H1 (cell line): Measurements from ENCODE around the gene POTEM. TPM values are rescaled to one million over a fixed set of nuclear protein-coding genes. Genes with fewer than 3 reads are reported as not detected.
"Not testable (repeated sequence)": the region's sequence is repeated elsewhere in the genome, so short reads cannot be mapped to it uniquely, and the experiment has no call there.

Experiments
- CTCF ChIA-PET: fragments of 300-600 bp; sonication (Branson Sonifier 250); formaldehyde crosslinking; loops from one replicate; lab custom pipeline; 2021; ENCODE audit not compliant: partially characterized antibody; lab: Charles Lee
- POLR2A ChIA-PET: fragments of 300-600 bp; sonication (Branson Sonifier 250); formaldehyde crosslinking; loops from one replicate; lab custom pipeline; 2021; ENCODE audit warnings: inconsistent platforms; ENCODE audit not compliant: partially characterized antibody; lab: Charles Lee
- DNase-seq, 2 experiments: peaks; one replicate each; pipeline versions ENCODE4 v3.0.0 to v3.0.0-alpha.2; 2010 to 2022; ENCODE audit warnings: low spot score in 2 of 2, low read depth in 1 of 2, mixed read lengths in 1 of 2
- FAIRE-seq: peaks from 2 replicates; lab custom pipeline; 2011; peaks lifted over from hg19 to GRCh38; lab: Jason Lieb, UNC
- H2AFZ ChIP-seq: 2 replicates; pipeline ENCODE4 v1.8.1; 2012; ENCODE audit warnings: low read length, inconsistent platforms
- H2AK5ac ChIP-seq: 2 replicates; pipeline ENCODE4 v1.6.1; 2013; ENCODE audit warnings: low read depth, low read length
- H2BK120ac ChIP-seq: replicated peaks from 2 replicates; pipeline ENCODE3; 2013; ENCODE audit warnings: low read depth, low read length, inconsistent platforms
- H2BK12ac ChIP-seq: 2 replicates; pipeline ENCODE4 v1.6.1; 2013; ENCODE audit warnings: low read depth, low read length
- H2BK15ac ChIP-seq: 2 replicates; pipeline ENCODE4 v1.6.1; 2013; ENCODE audit warnings: low read length
- H2BK20ac ChIP-seq: 2 replicates; pipeline ENCODE4 v1.6.1; 2013; ENCODE audit warnings: low read length
- H2BK5ac ChIP-seq: 2 replicates; pipeline ENCODE4 v1.6.1; 2013; ENCODE audit warnings: low read depth, low read length
- H3K14ac ChIP-seq: 2 replicates; pipeline ENCODE4 v1.6.1; 2013; ENCODE audit warnings: inconsistent platforms; ENCODE audit not compliant: insufficient read length
- H3K18ac ChIP-seq: 2 replicates; pipeline ENCODE4 v1.6.1; 2013; ENCODE audit warnings: low read length; ENCODE audit errors: extremely low read depth
- H3K23ac ChIP-seq: 2 replicates; pipeline ENCODE4 v1.6.1; 2013; ENCODE audit warnings: inconsistent platforms; ENCODE audit not compliant: insufficient read length
- H3K23me2 ChIP-seq: 2 replicates; pipeline ENCODE4 v1.6.1; 2013; ENCODE audit warnings: low read depth, low read length
- H3K27ac ChIP-seq: 2 replicates; pipeline ENCODE4 v1.6.1; 2011; ENCODE audit warnings: low read depth, low read length, inconsistent platforms
- H3K27me3 ChIP-seq, 4 experiments: replicated peaks in 1 of 4; 1 replicate in 1 of 4; 2 replicates in 3 of 4; pipeline versions ENCODE4 v1.6.1 to v1.8.1; 2011 to 2013; ENCODE audit warnings: low read length in 3 of 4, mild to moderate bottlenecking in 3 of 4, inconsistent platforms in 2 of 4, mixed read lengths in 2 of 4, moderate library complexity in 1 of 4; ENCODE audit not compliant: control insufficient read depth in 3 of 4, insufficient read depth in 3 of 4; ENCODE audit errors: extremely low read depth in 1 of 4
- H3K36me3 ChIP-seq, 4 experiments: 2 replicates each; pipeline versions ENCODE4 v1.6.1 to v1.8.1; 2011 to 2013; ENCODE audit warnings: mild to moderate bottlenecking in 4 of 4, low read length in 3 of 4, moderate library complexity in 2 of 4, control low read depth in 1 of 4, inconsistent platforms in 1 of 4; ENCODE audit not compliant: insufficient read depth in 4 of 4, control insufficient read depth in 2 of 4
- H3K4ac ChIP-seq: replicated peaks from 2 replicates; pipeline ENCODE3; 2013; ENCODE audit warnings: low read length, low read depth, mixed read lengths, inconsistent platforms; ENCODE audit not compliant: insufficient read length
- H3K4me1 ChIP-seq, 4 experiments: replicated peaks in 1 of 4; 1 replicate in 1 of 4; 2 replicates in 3 of 4; pipeline versions ENCODE4 v1.6.1 to v1.8.1; 2011 to 2013; ENCODE audit warnings: low read length in 3 of 4, inconsistent platforms in 2 of 4, mixed read lengths in 1 of 4; ENCODE audit not compliant: insufficient read depth in 4 of 4, control insufficient read depth in 3 of 4
- H3K4me2 ChIP-seq, 2 experiments: 2 replicates each; pipeline versions ENCODE4 v1.6.1 to v1.8.1; 2011 to 2013; ENCODE audit warnings: low read depth in 2 of 2, low read length in 2 of 2, control low read depth in 1 of 2, inconsistent platforms in 1 of 2, mild to moderate bottlenecking in 1 of 2; ENCODE audit not compliant: insufficient read depth in 1 of 2
- H3K4me3 ChIP-seq, 4 experiments: fragments of 200-600, 300-600 bp in 1 of 4; sonication (generic), shearing (Covaris generic), sonication (Bioruptor Twin) in 1 of 4; 2 replicates each; pipeline versions ENCODE4 v1.5.1 to v1.8.1; 2011 to 2016; ENCODE audit warnings: low read length in 4 of 4, low read depth in 3 of 4, control low read depth in 2 of 4, inconsistent platforms in 2 of 4, mild to moderate bottlenecking in 2 of 4, mixed read lengths in 1 of 4, moderate library complexity in 1 of 4; ENCODE audit not compliant: insufficient read depth in 2 of 4; ENCODE audit errors: extremely low read depth in 1 of 4
- H3K56ac ChIP-seq: replicated peaks from 2 replicates; pipeline ENCODE3; 2013; ENCODE audit warnings: low read depth, mild to moderate bottlenecking, mixed read lengths, low read length, inconsistent platforms; ENCODE audit not compliant: insufficient read length
- H3K79me1 ChIP-seq: 2 replicates; pipeline ENCODE4 v1.6.1; 2013; ENCODE audit warnings: low read depth, low read length, control low read depth
- H3K79me2 ChIP-seq, 2 experiments: 2 replicates each; pipeline versions ENCODE4 v1.6.1 to v1.8.1; 2012 to 2013; ENCODE audit warnings: low read length in 2 of 2, mild to moderate bottlenecking in 2 of 2, inconsistent platforms in 1 of 2; ENCODE audit not compliant: insufficient read depth in 2 of 2, control insufficient read depth in 1 of 2
- H3K9ac ChIP-seq, 4 experiments: replicated peaks in 1 of 4; 1 replicate in 1 of 4; 2 replicates in 3 of 4; pipeline versions ENCODE4 v1.6.1 to v1.8.1; 2011 to 2013; ENCODE audit warnings: low read depth in 3 of 4, low read length in 3 of 4, control low read depth in 2 of 4, mild to moderate bottlenecking in 2 of 4, moderate library complexity in 2 of 4, inconsistent platforms in 1 of 4; ENCODE audit errors: extremely low read depth in 1 of 4
- H3K9me3 ChIP-seq, 2 experiments: 2 replicates each; pipeline versions ENCODE4 v1.6.1 to v1.8.1; 2012 to 2013; ENCODE audit warnings: mild to moderate bottlenecking in 2 of 2, moderate library complexity in 2 of 2, control low read depth in 1 of 2, inconsistent platforms in 1 of 2, low read depth in 1 of 2, low read length in 1 of 2, mixed read lengths in 1 of 2; ENCODE audit not compliant: insufficient read depth in 2 of 2
- H4K20me1 ChIP-seq, 2 experiments: replicated peaks in 1 of 2; 2 replicates each; pipeline versions ENCODE3 to v1.8.1; 2011 to 2013; ENCODE audit warnings: inconsistent platforms in 2 of 2, low read length in 2 of 2, mild to moderate bottlenecking in 1 of 2; ENCODE audit not compliant: insufficient read depth in 2 of 2, control insufficient read depth in 1 of 2
- H4K5ac ChIP-seq: 2 replicates; pipeline ENCODE4 v1.6.1; 2013; ENCODE audit warnings: low read length, low read depth, mixed read lengths, inconsistent platforms; ENCODE audit not compliant: insufficient read length
- H4K8ac ChIP-seq: 2 replicates; pipeline ENCODE4 v1.8.0; 2013; ENCODE audit warnings: mild to moderate bottlenecking, moderate library complexity, low read length, inconsistent platforms; ENCODE audit not compliant: insufficient read depth; ENCODE audit errors: extremely low read depth
- H4K91ac ChIP-seq: replicated peaks from 2 replicates; pipeline ENCODE3; 2013; ENCODE audit warnings: low read length, mixed read lengths, inconsistent platforms; ENCODE audit not compliant: insufficient read length
- WGBS, 2 experiments: shearing (Covaris generic) in 1 of 2; methylation state at CpG; one replicate each; pipeline versions ENCODE4 v1.1.6 to v1.1.7; 2013 to 2015; ENCODE audit warnings: low lambda C conversion rate in 2 of 2, mixed read lengths in 2 of 2, inconsistent platforms in 1 of 2, low coverage in 1 of 2, missing lambda C conversion rate in 1 of 2; ENCODE audit not compliant: insufficient replicate concordance in 2 of 2, insufficient coverage in 1 of 2, insufficient read length in 1 of 2; ENCODE audit errors: extremely low coverage in 1 of 2, missing lambda C conversion rate in 1 of 2; 5-methylcytosine and 5-hydroxymethylcytosine counted together
- polyA plus RNA-seq, 7 experiments: library from polyadenylated mRNA; depleted of rRNA in 3 of 7; stranded (reverse) in 5 of 7; unstranded in 2 of 7; fragments of >200 nt in 5 of 7; fragments of 200-250 nt in 2 of 7; gene quantifications; 1 replicate in 5 of 7; 2 replicates in 1 of 7; 4 replicates in 1 of 7; pipeline versions ENCODE4 v1.2.1 to v1.2.3, GENCODE V29; 2011 to 2013; ENCODE audit warnings: missing spikeins in 2 of 7, mixed read lengths in 2 of 7
- total RNA-seq: library from RNA; stranded (reverse); fragmentation: NEBNext Ultra II Directional; extraction: Animal tissue kit (Norgen Biotek cat#: 25700); gene quantifications from 2 replicates; pipeline ENCODE4 v1.2.1, GENCODE V29; 2021

Gene POTEM
- total and polyA plus RNA-seq, 2 of the 8 experiments (the other 6 are each of a cell fraction or from before 2014, with no cell fraction given) = not detected

GRCh38 chr14:19011029-19011428, 43.8 kb downstream of the POTEM start:
- CTCF ChIA-PET, H3K56ac ChIP-seq, H2BK12ac ChIP-seq, H3K4ac ChIP-seq, H3K79me2 ChIP-seq, FAIRE-seq, H3K9ac ChIP-seq, H2BK15ac ChIP-seq, H3K18ac ChIP-seq, POLR2A ChIA-PET, DNase-seq, H3K23ac ChIP-seq, H3K36me3 ChIP-seq, H3K4me3 ChIP-seq, H4K20me1 ChIP-seq, H3K27ac ChIP-seq, H3K14ac ChIP-seq, H3K4me2 ChIP-seq, H2BK20ac ChIP-seq, H4K91ac ChIP-seq, H2AFZ ChIP-seq, H4K5ac ChIP-seq, H4K8ac ChIP-seq, H3K79me1 ChIP-seq, H2AK5ac ChIP-seq, H2BK120ac ChIP-seq, H3K4me1 ChIP-seq, H3K23me2 ChIP-seq, H3K27me3 ChIP-seq, H2BK5ac ChIP-seq: not testable (repeated sequence)
- WGBS, 2 experiments = 83% methylated on average over 3 of the region's 10 CpGs; no CpG with 5 or more reads in 1 of the 2 experiments
- H3K9me3 ChIP-seq = peaks cover 0 to 27% of the 10 kb centered on the region in 2 experiments; a peak in 2 of 4 replicates

- peaks cover 0 to 32% of the 10 kb centered on the region in 2 experiments; a peak in 2 of 4 replicates for H3K9me3 ChIP-seq
- H3K79me2 ChIP-seq, H3K27ac ChIP-seq, FAIRE-seq, H4K20me1 ChIP-seq, H2AFZ ChIP-seq, DNase-seq, H2AK5ac ChIP-seq, H3K4ac ChIP-seq, H2BK12ac ChIP-seq, CTCF ChIA-PET, H3K18ac ChIP-seq, H3K4me1 ChIP-seq, H2BK15ac ChIP-seq, H3K9ac ChIP-seq, H2BK5ac ChIP-seq, POLR2A ChIA-PET, H3K4me3 ChIP-seq, H4K91ac ChIP-seq, H3K4me2 ChIP-seq, H3K14ac ChIP-seq, H3K36me3 ChIP-seq, H4K8ac ChIP-seq, H2BK20ac ChIP-seq, H2BK120ac ChIP-seq, H3K79me1 ChIP-seq, H3K23me2 ChIP-seq, H3K56ac ChIP-seq, H3K27me3 ChIP-seq, H3K23ac ChIP-seq, H4K5ac ChIP-seq: not testable (repeated sequence)
- WGBS, 2 experiments = 94% methylated on average over 2 of the region's 5 CpGs; no CpG with 5 or more reads in 1 of the 2 experiments
These were observed 44.5 kb downstream of the POTEM start for GRCh38 chr14:19011703-19012102.
